PFSK-1 (cell line): ENCODE results near the gene HOXB2.

ENCODE experiments used
- FOXP2 ChIP-seq: optimal IDR thresholded peaks from 2 replicates; pipeline ENCODE3; 2011; ENCODE audit warnings: borderline replicate concordance, control low read depth, inconsistent platforms; ENCODE audit not compliant: insufficient read depth; ENCODE audit errors: extremely low read length, extremely low read depth
- POLR2AphosphoS5 ChIP-seq: IDR thresholded peaks from 2 replicates; pipeline ENCODE4 v1.6.1; 2012; ENCODE audit warnings: low read depth, mild to moderate bottlenecking, control low read depth, low read length, moderate library complexity
- SIN3A ChIP-seq: IDR thresholded peaks from 2 replicates; pipeline ENCODE4 v1.6.1; 2012; ENCODE audit warnings: mild to moderate bottlenecking, low read length, moderate library complexity, borderline replicate concordance; ENCODE audit not compliant: insufficient read depth
- TAF1 ChIP-seq: IDR thresholded peaks from 2 replicates; pipeline ENCODE4 v1.6.1; 2012; ENCODE audit warnings: low read length, control low read depth, borderline replicate concordance; ENCODE audit not compliant: insufficient read depth
- TF ChIP-seq, protein P1 (sequence below), 2 experiments: IDR thresholded peaks; 2 replicates each; pipeline versions ENCODE4 v1.6.1 to v1.8.0; 2011 to 2012; ENCODE audit warnings: low read depth in 2 of 2, low read length in 2 of 2, control low read depth in 1 of 2, inconsistent platforms in 1 of 2, mild to moderate bottlenecking in 1 of 2, moderate library complexity in 1 of 2; ENCODE audit not compliant: insufficient read depth in 1 of 2

DNA sequence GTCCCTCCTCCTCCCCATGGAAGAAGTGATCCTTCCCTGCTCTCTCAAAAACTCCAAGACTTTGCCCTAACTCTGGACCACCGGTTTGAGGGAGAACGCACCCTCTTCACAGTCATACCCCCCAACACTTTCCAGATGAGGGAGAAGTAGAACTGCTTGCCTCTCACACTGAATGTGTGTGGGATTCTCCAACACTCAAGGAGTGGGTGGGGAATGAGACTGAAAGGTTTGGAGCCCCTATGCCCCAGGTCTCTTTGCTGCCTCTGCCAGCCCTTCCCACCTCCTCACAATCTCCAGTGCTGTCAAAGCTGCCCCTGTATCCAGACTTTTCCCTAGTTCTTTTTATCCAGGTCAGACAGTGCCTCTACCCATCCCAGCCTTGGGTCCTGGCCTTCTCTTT is 21.8 kb upstream of the HOXB2 start:
- TF ChIP-seq FOXP2 (no peak), POLR2AphosphoS5 (no peak), TAF1 (no peak), SIN3A (no peak)
- TF ChIP-seq, protein P1, sequence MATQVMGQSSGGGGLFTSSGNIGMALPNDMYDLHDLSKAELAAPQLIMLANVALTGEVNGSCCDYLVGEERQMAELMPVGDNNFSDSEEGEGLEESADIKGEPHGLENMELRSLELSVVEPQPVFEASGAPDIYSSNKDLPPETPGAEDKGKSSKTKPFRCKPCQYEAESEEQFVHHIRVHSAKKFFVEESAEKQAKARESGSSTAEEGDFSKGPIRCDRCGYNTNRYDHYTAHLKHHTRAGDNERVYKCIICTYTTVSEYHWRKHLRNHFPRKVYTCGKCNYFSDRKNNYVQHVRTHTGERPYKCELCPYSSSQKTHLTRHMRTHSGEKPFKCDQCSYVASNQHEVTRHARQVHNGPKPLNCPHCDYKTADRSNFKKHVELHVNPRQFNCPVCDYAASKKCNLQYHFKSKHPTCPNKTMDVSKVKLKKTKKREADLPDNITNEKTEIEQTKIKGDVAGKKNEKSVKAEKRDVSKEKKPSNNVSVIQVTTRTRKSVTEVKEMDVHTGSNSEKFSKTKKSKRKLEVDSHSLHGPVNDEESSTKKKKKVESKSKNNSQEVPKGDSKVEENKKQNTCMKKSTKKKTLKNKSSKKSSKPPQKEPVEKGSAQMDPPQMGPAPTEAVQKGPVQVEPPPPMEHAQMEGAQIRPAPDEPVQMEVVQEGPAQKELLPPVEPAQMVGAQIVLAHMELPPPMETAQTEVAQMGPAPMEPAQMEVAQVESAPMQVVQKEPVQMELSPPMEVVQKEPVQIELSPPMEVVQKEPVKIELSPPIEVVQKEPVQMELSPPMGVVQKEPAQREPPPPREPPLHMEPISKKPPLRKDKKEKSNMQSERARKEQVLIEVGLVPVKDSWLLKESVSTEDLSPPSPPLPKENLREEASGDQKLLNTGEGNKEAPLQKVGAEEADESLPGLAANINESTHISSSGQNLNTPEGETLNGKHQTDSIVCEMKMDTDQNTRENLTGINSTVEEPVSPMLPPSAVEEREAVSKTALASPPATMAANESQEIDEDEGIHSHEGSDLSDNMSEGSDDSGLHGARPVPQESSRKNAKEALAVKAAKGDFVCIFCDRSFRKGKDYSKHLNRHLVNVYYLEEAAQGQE (IDR thresholded peaks at IDR 0.05; ENCODE audit: insufficient read depth in 1 of 2, low read depth in 2 of 2, low read length in 2 of 2), result no peak
